ENCODE measurements around the gene KIF26B. TPM values are rescaled to one million over a fixed set of nuclear protein-coding genes. Genes with fewer than 3 reads are reported as not detected.

Gene KIF26B
- total RNA-seq, 1 experiment from 2014 or later = 1.6 TPM

GRCh38 chr1:245690946-245691541 is 536.3 kb downstream of the KIF26B start:
- no peak for TF ChIP-seq CTCF (IDR thresholded peaks at IDR 0.05; ENCODE audit: unreplicated experiment)
- POLR2A ChIA-PET = no interaction called here
- Mint-ChIP-seq H3K36me3 (ENCODE audit: insufficient read depth, unreplicated experiment) (no peaks in the 10 kb centered on the region), H3K4me1 (ENCODE audit: insufficient read depth, unreplicated experiment) (no peaks in the 10 kb centered on the region), H3K4me3 (ENCODE audit: unreplicated experiment) (no peak overlapping the region), H3K9me3 (ENCODE audit: unreplicated experiment) (no peaks in the 10 kb centered on the region), H3K27me3 (ENCODE audit: insufficient read depth, unreplicated experiment) (no peaks in the 10 kb centered on the region), H3K27ac (ENCODE audit: low read depth, unreplicated experiment) (no peak overlapping the region)
- CTCF ChIA-PET = no interaction called here
- BruUV-seq (replicated peaks) = no TSS peak
- DNase-seq (ENCODE audit: unreplicated experiment) = no peak
- intact Hi-C loops (cut with micrococcal nuclease) = no loop called here

GRCh38 chr1:245691897-245692296 is 537.1 kb downstream of the KIF26B start:
- no peak overlapping the region for H3K27ac Mint-ChIP-seq (ENCODE audit: low read depth, unreplicated experiment)
- CTCF ChIA-PET = interaction anchor here (0.6 to 0.9 kb wide), 2 partner anchors 71 to 607 kb away, joined by 3 to 4 read pairs; no protein-coding TSS in a partner anchor
- TF ChIP-seq CTCF (IDR thresholded peaks at IDR 0.05; ENCODE audit: unreplicated experiment) = no peak
- no TSS peak for BruUV-seq (replicated peaks)
- no peaks in the 10 kb centered on the region for H3K36me3 Mint-ChIP-seq (ENCODE audit: insufficient read depth, unreplicated experiment)
- H3K9me3 Mint-ChIP-seq (ENCODE audit: unreplicated experiment) = no peaks in the 10 kb centered on the region
- H3K4me3 Mint-ChIP-seq (ENCODE audit: unreplicated experiment) = no peak overlapping the region
- H3K27me3 Mint-ChIP-seq (ENCODE audit: insufficient read depth, unreplicated experiment) = no peaks in the 10 kb centered on the region
- POLR2A ChIA-PET = interaction anchor here (0.7 kb wide), 1 partner anchor 16 kb away, joined by 3 read pairs; no protein-coding TSS in a partner anchor
- no peaks in the 10 kb centered on the region for H3K4me1 Mint-ChIP-seq (ENCODE audit: insufficient read depth, unreplicated experiment)
- no peak for DNase-seq (ENCODE audit: unreplicated experiment)
- intact Hi-C loops (cut with micrococcal nuclease) = no loop called here

DNA sequence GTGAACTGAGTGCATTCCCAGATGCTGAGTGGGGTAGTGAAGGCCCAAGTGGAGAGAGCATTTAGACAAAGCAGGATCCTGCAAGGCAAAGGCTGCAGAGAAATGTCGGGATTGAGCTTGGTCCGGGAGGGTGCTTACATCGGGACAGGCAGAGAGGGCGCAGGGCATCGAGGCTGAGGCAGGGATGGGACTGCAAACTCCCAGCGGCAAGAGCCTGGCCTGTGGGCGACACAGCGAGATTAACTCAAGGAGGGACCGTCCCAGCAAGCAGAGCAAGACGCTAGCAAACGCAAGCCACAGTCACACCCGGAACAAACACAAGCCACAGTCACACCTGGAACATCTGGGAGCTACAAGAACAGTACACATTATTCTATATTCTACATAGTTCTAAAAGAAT is 537.5 kb downstream of the KIF26B start:
- DNase-seq (ENCODE audit: unreplicated experiment) = no peak
- H3K4me1 Mint-ChIP-seq (ENCODE audit: insufficient read depth, unreplicated experiment) = no peaks in the 10 kb centered on the region
- intact Hi-C loops (cut with micrococcal nuclease) = no loop called here
- CTCF ChIA-PET = interaction anchor here (0.6 to 0.9 kb wide), 2 partner anchors 71 to 608 kb away, joined by 3 to 4 read pairs; no protein-coding TSS in a partner anchor
- no peaks in the 10 kb centered on the region for H3K9me3 Mint-ChIP-seq (ENCODE audit: unreplicated experiment)
- BruUV-seq (replicated peaks) = no TSS peak
- no peaks in the 10 kb centered on the region for H3K36me3 Mint-ChIP-seq (ENCODE audit: insufficient read depth, unreplicated experiment)
- POLR2A ChIA-PET = interaction anchor here (0.6 to 0.7 kb wide), 2 partner anchors 16 to 124 kb away, joined by 3 read pairs; no protein-coding TSS in a partner anchor
- H3K27me3 Mint-ChIP-seq (ENCODE audit: insufficient read depth, unreplicated experiment) = no peaks in the 10 kb centered on the region
- no peak for TF ChIP-seq CTCF (IDR thresholded peaks at IDR 0.05; ENCODE audit: unreplicated experiment)
- no peak overlapping the region for H3K27ac Mint-ChIP-seq (ENCODE audit: low read depth, unreplicated experiment)
- H3K4me3 Mint-ChIP-seq (ENCODE audit: unreplicated experiment) = no peak overlapping the region

- H3K27ac Mint-ChIP-seq (ENCODE audit: low read depth, unreplicated experiment) = no peak overlapping the region
Measured at GRCh38 chr1:245693116-245693793, 538.5 kb downstream of the KIF26B start.

More at GRCh38 chr1:245693116-245693793, 538.5 kb downstream of the KIF26B start:
- CTCF ChIA-PET = no interaction called here
- no peaks in the 10 kb centered on the region for H3K4me1 Mint-ChIP-seq (ENCODE audit: insufficient read depth, unreplicated experiment)
- H3K9me3 Mint-ChIP-seq (ENCODE audit: unreplicated experiment) = no peaks in the 10 kb centered on the region
- no peak overlapping the region for H3K4me3 Mint-ChIP-seq (ENCODE audit: unreplicated experiment)
- H3K27me3 Mint-ChIP-seq (ENCODE audit: insufficient read depth, unreplicated experiment) = no peaks in the 10 kb centered on the region
- TF ChIP-seq CTCF (IDR thresholded peaks at IDR 0.05; ENCODE audit: unreplicated experiment) = no peak
- intact Hi-C loops (cut with micrococcal nuclease) = no loop called here
- POLR2A ChIA-PET = no interaction called here
- H3K36me3 Mint-ChIP-seq (ENCODE audit: insufficient read depth, unreplicated experiment) = no peaks in the 10 kb centered on the region
- BruUV-seq (replicated peaks) = no TSS peak
- no peak for DNase-seq (ENCODE audit: unreplicated experiment)
